HG03064 (cell line): ENCODE results near the gene SPATA13.
"Not testable (repeated sequence)": the region's sequence is repeated elsewhere in the genome, so short reads cannot be mapped to it uniquely, and the experiment has no call there.

Source experiments
- ATAC-seq: cut with Tn5 transposase; IDR thresholded peaks from one replicate; pipeline ENCODE4 v1.9.1; 2021; ENCODE audit warnings: low read depth; ENCODE audit not compliant: unreplicated experiment

SPATA13 gene

GRCh38 chr13:24160458-24161009, at the start of gene SPATA13:
Gene SPATA13, plus strand, starts transcription at chr13:24160720. Its CDS starts 62,210 bp downstream, at chr13:24222930.
- ATAC-seq, result peak; percentile 83

GRCh38 chr13:24112791-24113190, 47.7 kb upstream of the SPATA13 start:
- ATAC-seq, result no peak

GRCh38 chr13:24115671-24116070, 44.8 kb upstream of the SPATA13 start:
- ATAC-seq, result no peak

- no peak for ATAC-seq
Observed at GRCh38 chr13:24116131-24116530, 44.4 kb upstream of the SPATA13 start.

GRCh38 chr13:24118576-24118975, 41.9 kb upstream of the SPATA13 start:
- no peak for ATAC-seq

GRCh38 chr13:24119626-24120508, 40.7 kb upstream of the SPATA13 start:
- ATAC-seq, result no peak

- not testable (repeated sequence) for ATAC-seq
Observed at GRCh38 chr13:24122045-24122444, 38.5 kb upstream of the SPATA13 start.

- no peak for ATAC-seq
Observed at GRCh38 chr13:24122569-24122968, 38.0 kb upstream of the SPATA13 start.

GRCh38 chr13:24123761-24124160, 36.8 kb upstream of the SPATA13 start:
- ATAC-seq, result no peak

- ATAC-seq, result peak; percentile 83
Observed at GRCh38 chr13:24124789-24125476, 35.6 kb upstream of the SPATA13 start.

GRCh38 chr13:24127116-24127631, 33.3 kb upstream of the SPATA13 start:
- ATAC-seq, result no peak

GRCh38 chr13:24128112-24128511, 32.4 kb upstream of the SPATA13 start:
- ATAC-seq, result no peak

GRCh38 chr13:24128962-24129361, 31.6 kb upstream of the SPATA13 start:
- ATAC-seq, result no peak

GRCh38 chr13:24129914-24130774, 30.4 kb upstream of the SPATA13 start:
- no peak for ATAC-seq

- no peak for ATAC-seq
Observed at GRCh38 chr13:24131749-24132148, 28.8 kb upstream of the SPATA13 start.

- no peak for ATAC-seq
Observed at GRCh38 chr13:24133021-24133795, 27.3 kb upstream of the SPATA13 start.

GRCh38 chr13:24134231-24134630, 26.3 kb upstream of the SPATA13 start:
- ATAC-seq, result no peak

- ATAC-seq, result no peak
Observed at GRCh38 chr13:24134757-24135156, 25.8 kb upstream of the SPATA13 start.

GRCh38 chr13:24135674-24136300, 24.7 kb upstream of the SPATA13 start:
- ATAC-seq, result no peak
